Activated CD4-positive, alpha-beta T cell treated with anti-CD3 and anti-CD28 coated beads for 4 hours (primary cell): Measurements from ENCODE around the gene NR6A1.
A peak's percentile ranks its signal among the peaks of the same experiment; 100 is the strongest.
"Not testable (repeated sequence)": the region's sequence is repeated elsewhere in the genome, so short reads cannot be mapped to it uniquely, and the experiment has no call there.

Experiments
- DNase-seq, 2 donors: peaks; one replicate each; pipeline ENCODE4 v3.0.0-alpha.2; 2020

NR6A1 gene

DNA sequence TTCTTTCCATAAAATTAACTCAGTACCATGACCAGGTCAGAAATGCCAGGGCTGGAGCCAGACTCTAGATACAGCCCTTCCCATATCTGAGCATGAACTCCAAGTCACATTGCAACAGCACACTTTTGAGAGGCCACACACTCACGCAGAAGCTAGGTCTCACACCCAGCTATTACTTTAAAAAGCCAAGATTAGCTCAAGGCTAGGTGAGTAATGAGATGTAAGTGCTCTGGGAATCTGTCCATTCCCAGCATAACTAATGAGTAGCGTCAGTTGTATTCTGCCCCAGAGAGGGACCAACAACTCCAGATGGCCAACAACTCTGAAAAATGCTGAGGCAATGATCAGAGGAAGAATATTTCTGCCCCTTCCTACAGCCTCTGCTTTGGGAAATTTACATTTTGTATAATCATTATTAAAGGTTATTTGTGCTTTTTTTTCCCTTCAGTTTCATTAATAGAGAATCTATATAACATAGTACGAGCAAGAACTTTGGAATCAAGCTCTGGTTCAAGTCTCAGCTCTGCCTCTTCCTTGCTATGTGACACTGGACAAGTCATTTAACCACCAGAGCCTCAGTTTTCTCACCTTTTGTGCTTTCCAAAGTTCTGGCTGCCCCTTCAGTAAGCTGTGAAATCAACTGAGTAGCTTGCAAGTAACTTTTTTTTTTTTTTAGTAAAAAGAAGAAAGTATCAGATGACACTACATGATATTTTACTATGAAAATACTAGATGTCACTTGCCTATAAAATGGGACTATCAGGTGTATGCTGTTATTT lies 118.3 kb downstream of the NR6A1 start:
- no peak for DNase-seq

DNA sequence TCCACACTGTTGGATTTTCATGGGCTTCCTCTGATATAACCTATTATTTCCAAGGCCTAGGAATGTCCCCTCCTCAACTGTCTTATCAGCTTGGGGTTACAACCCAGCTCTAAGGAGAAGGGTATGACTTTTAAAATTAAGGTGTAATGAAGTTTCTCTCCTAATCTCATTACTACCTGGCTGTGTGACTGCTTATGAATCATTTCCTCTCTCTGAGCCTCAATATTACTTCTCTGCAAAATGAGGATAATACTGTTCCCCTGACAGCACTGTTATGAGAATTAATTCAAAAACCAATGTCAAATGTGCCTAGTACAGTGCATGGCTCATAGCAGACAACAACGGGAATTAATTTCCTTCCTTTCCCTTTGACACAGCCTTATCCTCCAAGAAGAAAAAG lies 118.9 kb downstream of the NR6A1 start:
- no peak for DNase-seq

DNA sequence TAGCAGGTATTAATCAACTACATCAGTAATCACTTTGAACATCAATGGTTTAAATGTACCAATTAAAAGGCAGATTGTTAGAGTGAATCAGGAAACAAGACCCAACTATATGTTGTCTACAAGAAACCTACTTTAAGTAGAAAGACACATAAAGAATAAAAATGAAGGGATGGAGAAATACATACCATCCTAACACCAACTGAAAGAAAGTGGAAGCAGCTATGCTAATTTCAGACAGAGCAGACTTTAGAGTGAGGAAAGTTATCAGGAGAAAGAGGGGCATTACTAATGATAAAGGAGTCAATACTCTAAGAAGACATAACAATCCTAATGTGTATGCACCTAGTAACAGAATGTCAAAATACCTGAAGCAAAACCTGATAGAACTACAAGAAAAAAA lies 125.8 kb downstream of the NR6A1 start:
- DNase-seq, result no peak

DNA sequence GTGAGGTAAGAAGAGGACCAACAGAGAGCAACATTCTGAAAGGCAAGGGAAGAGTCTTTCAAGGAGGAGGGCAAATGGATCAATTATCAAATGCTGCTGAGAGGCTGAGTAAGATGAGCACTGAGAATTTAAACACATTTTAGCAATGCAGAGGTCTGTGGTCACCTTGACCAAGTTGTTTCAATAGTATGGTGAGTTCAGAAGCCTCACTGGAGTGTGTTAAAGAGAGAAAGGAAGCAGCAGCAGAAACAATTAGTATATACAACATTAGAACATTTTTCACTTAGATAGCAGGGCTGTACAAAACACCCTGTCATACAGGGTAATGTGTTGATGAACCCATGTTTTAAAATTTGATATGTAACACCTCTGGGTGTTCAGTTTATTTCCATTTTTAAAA lies 131.5 kb downstream of the NR6A1 start:
- no peak for DNase-seq

DNA sequence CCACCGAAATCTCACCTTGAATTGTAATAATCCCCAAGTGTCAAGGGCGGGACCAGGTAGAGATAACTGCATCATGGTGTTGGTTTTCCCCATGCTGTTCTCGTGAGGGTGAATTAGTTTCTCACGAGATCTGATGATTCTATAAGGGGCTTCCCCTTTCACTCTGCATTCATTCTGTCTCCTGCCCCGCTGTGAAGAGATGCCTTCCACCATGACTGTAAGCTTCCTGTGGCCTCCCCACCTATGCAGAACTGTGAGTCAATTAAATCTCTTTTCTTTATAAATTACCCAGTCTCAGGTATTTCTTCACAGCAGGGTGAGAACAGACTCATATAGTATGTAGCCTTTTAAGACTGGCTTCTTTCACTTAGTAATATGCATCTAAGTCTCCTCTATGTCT lies 135.8 kb downstream of the NR6A1 start:
- no peak for DNase-seq

DNA sequence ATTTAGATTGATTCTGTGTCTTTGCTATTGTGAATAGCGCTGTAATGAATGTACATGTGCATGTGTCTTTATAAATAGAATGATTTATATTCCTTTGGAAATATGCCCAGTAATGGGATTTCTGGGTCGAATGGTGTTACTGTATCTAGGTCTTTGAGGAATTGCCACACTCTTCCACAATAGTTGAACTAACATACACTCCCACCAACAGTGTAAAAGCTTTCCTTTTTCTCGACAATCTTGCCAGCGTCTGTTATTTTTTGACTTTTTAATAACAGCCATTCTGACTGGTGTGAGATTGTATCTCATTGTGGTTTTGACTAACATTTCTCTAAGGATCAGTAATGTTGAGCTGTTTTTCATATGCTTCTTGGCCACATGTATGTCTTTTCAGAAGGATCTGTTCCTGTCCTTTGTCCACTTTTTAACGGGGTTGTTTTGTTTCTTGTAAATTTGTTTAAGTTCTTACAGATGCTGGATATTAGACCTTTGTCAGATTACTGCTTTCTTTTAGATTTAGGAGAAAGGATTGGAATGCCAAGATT lies 139.0 kb downstream of the NR6A1 start:
- DNase-seq, result no peak

DNA sequence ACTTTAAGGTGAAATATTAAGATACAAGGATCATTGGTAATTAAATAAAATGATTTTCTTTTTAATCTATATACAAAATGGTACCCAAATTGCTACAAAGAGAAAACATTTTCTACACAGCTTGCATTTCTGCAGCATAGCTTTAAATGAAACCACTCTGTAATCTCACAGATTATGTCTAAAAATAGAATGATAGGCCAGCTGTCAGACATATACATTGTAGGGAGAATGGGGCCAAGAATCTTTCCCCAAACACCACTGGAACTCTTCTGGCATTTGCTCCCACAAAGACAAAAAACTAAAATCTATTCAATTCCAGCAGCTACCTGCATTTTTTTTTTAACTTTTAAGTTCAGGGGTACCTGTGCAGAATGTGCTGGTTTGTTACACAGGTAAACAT lies 139.8 kb downstream of the NR6A1 start:
- DNase-seq, result no peak

DNA sequence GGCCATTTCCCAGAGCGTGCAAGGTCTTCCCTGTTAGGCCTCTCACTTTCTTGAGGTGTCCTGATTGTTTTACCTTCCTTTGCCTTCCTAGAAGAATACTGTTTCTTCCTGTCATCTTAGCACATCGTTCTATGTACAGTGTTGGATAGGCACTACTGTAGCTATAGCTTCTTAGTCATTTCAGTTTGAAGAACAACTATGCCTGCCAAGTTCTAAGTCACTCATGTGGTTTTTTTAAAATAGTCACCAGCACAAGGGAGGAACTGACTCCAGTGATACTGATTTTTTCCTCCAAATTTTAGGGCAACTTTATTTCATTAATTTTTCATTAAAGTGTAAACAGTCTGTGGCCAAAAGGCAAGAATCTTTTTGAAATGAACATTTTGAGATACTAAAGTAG lies 141.5 kb downstream of the NR6A1 start:
- no peak for DNase-seq

DNA sequence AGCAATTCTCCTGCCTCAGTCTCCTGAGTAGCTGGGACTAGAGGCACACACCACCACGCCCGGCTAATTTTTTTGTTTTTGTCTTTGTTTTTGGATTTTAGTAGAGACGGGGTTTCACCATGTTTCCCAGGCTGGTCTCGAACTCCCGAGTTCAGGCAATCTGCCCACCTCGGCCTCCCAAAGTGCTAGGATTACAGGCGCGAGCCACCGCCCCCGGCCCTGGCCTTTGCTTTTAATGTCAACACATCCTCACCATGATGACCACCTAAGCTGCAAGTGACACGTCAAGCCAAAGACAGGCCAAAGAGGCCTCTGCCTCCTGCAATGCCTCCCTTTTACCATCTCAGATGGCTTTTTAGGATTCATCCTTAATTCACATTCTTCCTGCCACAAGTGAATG lies 142.4 kb downstream of the NR6A1 start:
- DNase-seq, result no peak

DNA sequence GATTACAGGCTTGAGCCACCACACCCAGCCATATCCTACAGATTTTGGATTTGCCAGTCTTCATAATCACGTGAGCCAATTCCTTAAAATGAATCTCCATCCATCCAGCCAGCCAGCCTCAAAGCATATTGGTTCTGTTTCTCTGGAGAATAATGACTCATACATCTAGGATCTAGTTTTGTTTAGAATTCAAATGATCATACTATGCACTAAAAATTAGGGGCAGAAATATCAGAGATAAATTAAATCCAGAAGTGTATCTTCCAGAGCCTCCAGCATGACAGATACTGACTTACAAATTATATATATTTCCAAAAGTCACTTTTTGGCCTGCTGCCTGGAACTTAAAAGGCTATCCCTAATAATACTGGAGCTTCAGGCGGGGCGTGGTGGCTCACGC lies 144.8 kb downstream of the NR6A1 start:
- DNase-seq, result no peak

DNA sequence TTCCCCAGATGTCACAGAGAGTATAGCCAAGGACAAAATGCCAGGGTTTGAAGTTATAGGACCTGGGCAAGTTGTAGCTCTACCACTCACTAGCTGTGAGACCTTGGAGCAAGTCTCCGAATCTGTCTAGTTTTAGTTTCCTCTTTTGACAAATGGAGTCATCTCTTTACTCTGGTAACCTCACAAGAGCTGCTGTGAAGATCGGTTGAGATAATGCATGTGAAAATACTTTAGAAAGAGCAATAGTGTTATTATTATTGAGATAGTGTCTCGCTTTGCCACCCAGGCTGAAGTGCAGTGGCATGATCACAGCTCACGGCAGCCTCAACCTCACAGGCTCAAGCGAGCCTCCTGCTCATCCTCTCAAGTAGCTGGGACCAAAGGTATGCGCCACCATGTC lies 146.0 kb downstream of the NR6A1 start:
- no peak for DNase-seq

DNA sequence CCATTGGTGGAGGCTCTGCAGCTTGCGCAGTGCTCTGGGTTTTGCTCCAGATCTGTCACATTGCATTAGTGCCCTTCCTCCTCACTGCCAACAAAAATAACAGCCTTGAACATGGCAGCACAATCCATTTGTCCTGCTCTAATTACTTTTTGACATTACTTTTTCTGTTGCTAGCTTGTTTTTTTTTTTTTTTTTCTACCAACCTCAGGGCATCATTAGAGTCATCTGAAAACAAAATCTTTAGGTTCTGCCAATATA lies 146.4 kb downstream of the NR6A1 start:
- no peak for DNase-seq

DNA sequence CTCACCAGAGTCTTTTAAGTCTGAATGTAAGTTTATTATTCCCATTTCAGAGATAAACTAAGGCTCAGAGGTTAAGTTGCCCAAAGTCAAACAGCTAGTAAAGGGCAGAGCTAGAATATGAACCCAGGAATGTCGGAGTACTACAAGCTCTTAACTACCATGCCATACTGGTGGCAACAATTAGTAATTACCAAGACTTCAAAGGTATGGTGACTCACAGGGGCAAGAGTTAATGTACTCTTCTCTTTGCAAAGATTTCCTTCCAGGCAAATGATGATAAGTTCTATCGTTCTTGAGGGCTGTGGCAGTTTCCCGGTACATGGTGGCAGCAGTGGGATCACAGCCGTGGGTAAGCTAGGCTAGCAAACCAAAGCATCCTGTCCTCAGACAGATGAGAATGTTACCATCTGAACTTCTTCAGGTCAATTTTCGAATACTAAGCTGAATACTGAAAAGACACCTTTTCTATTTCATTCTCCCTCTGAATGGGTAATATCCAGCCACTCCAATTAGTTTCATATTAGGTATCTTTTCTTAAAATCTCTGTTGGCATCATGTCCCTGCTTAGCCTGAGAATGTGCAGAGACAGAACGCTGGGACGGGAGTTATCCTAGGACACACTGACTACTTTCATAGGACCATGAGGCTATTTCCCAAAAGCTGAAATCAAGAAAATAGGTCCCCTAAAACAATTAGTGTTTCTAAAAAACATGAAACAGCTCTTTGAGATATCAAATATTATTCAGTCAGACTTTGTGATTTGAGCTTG lies 147.0 kb downstream of the NR6A1 start:
- no peak for DNase-seq

DNA sequence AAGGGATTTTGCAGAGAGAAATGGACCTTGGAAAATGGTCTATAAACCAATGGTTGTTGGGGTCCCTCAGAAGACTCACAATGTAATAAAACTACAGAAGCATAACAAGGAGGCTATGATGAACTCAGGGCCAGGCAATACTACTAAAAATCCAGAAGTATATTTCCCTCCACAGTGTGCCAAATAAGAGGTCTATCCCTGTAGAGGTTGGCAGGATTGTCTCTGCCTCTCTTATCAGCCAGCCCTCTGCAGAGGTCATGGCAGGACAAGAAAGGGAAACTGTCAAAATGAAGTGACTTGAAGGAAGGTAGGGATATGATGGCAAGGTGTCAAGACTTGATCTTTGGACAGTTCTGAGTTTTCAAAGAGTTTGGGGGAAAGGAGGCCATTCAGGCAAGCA lies 148.2 kb downstream of the NR6A1 start:
- no peak for DNase-seq

DNA sequence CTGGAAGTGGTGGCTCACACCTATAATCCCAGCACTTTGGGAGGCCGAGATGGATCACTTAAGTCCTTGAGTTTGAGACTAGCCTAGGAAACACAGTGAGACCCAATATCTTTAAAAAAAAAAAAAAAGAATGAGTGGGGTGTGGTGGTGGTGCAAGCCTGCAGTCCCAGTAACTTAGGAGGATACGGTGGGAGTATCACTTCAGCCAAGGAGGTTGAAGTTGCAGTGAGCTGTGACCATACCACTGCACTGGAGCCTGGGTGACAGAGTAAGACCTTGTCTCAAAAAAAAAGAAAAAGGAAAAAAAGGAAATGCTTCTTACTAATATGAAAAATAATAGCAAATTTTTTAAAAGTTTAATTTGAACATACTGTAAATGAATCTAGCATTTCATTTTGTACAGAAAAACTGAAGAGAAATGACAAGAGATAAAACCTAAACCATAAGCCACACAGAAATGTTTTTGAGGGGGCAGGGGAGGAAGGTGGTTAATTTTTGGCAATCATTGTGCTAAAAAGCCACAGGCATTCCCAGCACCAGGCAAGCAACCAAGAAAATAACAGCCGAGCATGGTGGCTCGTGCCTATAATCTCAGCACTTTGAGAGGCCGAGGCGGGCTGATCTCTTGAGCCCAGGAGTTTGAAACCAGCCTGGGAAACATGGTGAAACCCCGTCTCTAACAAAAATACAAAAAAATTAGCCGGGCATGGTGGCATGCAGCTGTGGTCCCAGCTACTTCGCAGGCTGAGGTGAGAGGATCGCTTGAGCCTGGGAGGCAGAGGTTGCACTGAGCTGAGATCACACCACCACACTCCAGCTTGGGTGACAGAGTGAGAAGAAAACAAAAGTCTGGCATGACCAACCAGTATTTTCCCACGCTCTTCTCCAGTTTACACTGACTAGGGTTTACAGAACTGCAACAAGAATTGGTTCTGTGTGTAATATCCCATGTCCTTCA lies 149.5 kb downstream of the NR6A1 start:
- DNase-seq, result no peak

DNA sequence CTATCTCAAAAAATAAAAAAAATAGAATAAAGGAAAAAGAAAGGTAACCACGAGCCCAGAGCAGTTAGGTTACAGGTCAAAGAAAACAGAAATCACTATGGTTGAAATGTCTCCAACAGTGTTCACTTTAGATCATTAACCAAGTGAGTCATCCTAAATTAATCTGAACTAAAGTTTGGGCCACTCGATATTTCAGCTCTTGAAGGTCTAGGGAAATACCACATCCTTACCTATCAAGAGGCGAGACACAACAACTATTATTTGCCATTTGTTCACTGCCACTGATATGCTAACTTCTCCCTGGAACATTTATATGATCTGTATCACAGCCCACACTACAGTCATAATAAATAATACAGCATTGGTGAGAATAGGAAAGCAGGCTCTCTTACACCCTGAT lies 152.6 kb downstream of the NR6A1 start:
- DNase-seq, result no peak

DNA sequence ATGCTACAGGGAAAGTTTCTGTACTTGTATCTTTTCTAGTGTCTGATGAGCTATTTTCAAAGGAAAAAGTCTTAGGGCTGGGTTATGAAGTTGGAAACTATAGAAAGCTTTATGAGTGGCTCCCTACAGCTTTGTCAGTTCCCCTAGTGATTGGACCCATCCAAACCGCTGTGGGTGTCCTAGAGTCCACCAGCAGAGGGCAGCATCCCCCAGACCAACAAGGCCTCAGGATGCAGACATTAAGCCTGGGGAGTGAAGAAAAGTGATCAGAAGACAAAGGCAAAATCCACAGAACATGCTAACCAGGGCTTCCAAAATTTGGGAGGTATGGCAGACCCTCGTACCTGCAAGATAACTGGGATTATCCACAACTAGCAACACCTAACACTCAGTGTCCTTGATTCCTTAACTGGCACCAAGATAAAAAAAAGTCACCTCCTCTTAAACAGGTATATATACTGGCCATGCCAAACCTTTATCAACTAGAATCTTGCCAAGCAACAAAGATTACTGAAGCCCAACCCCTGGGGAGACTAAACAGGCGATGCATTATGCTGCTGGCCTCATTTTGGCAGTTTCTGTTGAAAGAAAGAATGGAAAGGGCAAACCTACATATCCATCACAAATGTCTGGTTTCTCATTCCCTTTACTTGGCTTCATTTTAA lies 153.5 kb downstream of the NR6A1 start:
- DNase-seq, result peak; percentile 58 to 69

DNA sequence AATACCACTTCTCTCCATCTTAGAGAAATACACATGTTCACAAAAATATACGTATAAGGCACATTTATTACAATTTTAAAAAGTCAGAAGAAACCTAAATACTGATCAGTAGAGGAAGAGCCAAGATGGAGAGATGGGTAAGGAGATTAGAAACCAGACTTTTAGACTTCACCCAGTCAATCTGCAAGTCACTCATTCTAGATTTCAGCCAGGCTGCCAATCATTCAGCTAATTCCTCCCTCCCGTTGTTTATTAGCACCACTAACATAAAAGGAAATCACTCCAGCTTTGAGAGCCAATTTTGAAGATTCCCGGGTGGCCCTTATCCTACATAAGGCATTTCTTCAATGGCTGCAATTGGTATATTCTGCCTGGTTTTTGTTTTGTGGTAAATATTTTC lies 154.2 kb downstream of the NR6A1 start:
- DNase-seq, result no peak

DNA sequence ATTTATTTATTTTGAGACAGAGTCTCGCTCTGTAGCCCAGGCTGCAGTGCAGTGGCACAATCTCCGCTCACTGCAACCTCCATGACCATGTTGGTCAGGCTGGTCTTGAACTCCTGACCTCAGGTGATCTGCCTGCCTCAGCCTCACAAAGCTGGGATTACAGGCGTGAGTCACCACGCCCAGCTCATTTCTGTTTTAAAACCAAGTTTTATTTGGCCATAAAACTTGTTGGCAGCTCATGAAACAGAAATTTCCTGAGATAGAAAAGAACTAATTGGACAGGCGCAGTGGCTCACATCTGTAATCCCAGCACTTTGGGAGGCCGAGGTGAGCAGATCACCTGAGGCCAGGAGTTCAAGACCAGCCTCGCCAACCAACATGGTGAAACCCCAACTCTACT lies 155.3 kb downstream of the NR6A1 start:
- DNase-seq, result not testable (repeated sequence)

DNA sequence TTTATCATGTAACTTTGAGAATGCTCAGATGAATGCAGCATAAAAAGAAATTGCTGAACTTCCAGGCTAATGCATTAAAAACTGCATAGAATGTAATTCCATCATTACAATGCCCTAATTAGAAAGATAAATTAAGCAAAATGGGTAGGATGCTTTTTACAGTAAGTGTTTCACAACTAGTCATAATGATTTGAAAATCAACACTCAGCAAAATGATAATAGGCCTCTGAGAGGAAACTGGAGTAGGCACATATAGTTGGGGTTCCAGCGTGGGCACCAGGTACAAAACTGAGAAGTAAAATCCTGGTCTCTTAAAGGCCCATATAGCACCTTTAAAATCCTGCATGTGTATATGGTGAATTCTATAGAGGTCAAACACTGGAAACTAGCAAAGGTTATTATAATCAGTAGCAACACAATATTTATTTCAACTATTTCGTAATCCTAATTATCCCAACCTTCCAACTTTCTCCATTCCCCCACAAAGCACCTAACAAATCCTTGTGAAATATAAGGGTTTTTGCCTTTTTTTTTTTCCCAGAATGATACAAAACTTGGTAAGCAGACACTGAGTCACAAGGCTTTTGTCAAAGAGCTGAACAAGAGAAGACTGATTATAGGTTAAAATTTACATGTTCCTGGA lies 155.9 kb downstream of the NR6A1 start:
- no peak for DNase-seq

DNA sequence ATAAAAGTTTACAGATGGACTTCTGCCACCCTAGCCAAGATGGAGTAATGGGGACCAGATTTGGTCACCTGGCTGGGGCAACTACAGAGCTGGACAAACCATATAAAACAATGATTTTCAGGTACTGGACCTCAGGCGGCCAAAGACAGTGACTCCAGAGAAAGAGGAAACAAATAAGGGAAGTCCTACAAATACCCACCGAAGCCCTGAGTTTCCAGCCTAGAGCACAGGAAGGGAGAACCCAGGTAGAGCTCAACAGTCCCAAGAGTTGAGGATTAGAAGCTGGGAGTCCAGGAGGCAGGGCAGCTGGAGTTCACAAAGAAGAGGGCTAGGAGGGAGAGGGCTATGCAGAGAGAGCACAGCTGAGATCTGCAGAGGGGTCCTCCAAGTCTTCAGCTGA lies 157.3 kb downstream of the NR6A1 start:
- DNase-seq, result no peak

DNA sequence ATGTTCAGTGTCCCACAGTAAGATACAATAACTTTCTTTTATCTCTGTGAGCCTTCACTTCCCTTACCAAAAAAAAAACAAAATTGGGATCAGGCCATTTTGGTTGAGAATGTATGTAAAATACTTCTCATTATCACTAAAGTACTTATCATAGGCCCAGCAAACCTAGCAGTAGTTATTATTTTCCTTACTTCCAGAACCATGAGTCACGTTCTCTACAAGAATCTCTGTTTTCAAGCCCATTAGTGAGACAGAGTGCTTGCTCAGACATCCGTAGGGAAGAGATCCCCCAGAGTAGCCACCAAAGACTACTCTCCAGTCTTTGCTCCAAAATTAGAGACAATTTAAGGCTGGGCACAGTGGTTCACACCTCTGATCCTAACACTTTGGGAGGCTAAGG lies 160.0 kb downstream of the NR6A1 start:
- DNase-seq, result no peak
